Diencephalon (tissue), 1 donor: ENCODE data around the gene ATP2B3. TPM values are rescaled to one million over a fixed set of nuclear protein-coding genes. Genes with fewer than 3 reads are reported as not detected.

Experiments used
- total RNA-seq: library from RNA; depleted of rRNA; stranded (reverse); fragments of >200 nt; gene quantifications from one replicate; pipeline ENCODE4 v1.2.3, GENCODE V29; 2014

Gene ATP2B3
- 15.0 TPM for total RNA-seq

DNA sequence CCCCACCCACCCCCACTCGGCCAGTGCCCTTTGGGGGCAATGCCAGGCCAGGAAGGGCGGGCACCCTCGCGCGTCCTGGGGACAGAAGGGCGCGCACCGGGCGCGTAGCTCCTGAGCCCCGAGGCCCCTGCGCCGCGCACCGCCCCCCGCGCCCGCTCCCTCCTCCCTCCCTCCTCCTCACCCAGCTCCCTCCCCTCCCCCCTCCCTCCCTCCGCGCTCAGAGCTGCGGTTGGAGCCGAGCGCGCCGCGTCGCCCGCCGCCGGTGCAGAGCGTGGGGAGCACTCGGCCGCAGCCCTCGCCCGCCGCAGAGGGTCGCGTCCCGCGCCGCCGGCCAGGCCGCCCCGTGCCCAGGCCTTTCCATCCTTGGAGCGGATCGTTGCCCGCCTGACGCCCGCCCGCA lies at the start of gene ATP2B3:
ATP2B3 (plus strand) TSS at position 220 of the 400 bp plus-strand sequence. CDS start 18,606 bp downstream, outside the sequence.

DNA sequence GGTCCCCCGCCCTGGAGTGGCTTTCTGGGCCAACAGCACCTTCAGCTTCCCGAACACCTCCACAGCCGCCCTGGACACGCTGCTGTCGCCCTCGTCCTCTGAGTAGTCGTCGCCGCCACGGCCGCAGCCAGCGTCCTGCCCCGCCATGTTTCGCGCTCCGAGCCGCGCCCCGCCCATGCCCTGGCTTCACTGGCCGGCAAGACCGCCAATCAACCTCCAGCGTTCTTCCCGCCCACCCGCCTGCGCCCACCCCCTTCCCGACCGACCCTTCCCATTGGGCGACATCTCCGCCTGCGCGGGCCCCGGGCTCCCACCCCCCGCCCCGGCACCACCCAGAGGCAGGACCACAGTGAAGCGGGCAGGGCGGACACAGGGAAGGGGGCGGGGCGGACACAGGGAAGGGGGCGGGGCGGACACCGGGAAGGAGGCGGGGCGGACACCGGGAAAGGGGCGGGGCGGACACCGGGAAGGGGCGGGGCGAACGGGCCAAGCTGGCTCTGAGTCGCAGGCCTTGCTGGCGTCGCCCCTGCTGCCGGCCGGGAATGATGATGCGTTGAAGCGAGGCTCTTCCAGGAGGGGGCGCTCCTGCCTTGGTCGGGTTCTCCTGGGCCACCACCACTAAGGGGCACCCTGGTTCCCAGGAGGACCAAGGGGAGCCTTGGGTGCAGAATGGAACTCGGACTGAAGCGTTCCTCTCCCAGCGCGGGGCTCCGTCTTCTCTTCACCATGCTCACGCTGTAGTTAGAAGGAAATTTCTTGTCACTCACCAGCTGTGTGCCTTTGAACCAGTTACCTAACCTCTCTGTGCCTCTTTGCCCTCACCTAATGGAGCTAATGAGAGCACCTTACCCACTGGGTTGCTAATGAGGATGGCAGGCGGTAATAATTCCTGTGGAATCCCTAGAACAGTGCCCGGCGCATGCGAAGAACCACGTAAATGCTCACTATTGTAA lies 46.8 kb upstream of the ATP2B3 start, which contains the start of gene HAUS7:
HAUS7 (minus strand) TSS at position 166 of the 953 bp plus-strand sequence; CDS start at position 147, 19 bp downstream.

DNA sequence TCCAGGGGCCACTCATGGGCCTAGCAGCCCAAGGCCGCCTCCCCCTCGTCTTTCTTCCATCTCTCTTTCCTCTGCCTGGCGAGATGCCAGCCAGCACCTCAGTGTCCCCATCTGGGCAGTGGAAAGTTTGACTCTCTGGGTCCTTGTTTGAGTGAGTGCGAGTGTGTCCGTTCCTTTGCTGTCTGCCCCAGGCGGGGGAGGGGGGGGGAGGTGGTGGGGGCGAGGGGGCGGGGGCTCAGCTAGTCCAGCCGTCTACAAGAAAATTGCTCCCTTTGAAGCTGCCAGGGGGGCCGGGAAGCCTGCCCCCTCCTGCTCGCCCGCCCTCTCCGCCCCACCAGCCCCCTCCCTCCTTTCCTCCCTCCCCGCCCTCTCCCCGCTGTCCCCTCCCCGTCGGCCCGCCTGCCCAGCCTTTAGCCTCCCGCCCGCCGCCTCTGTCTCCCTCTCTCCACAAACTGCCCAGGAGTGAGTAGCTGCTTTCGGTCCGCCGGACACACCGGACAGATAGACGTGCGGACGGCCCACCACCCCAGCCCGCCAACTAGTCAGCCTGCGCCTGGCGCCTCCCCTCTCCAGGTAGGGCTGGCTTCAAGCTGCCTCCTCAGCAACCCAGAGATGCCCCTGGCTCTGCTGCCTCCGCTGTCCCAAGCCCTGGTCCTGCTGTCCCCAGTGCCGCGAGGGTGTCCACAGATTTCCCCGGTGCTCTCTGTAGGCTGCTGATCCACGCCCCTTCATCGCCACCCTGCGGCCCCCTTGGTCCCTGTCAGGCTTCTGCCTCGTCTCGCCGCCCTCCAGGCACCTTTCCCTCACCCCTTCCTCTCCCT lies 22.7 kb upstream of the ATP2B3 start, which contains the start of gene BGN:
BGN (plus strand) TSS at position 440 of the 821 bp plus-strand sequence. CDS start 9,652 bp downstream, outside the sequence.

DNA sequence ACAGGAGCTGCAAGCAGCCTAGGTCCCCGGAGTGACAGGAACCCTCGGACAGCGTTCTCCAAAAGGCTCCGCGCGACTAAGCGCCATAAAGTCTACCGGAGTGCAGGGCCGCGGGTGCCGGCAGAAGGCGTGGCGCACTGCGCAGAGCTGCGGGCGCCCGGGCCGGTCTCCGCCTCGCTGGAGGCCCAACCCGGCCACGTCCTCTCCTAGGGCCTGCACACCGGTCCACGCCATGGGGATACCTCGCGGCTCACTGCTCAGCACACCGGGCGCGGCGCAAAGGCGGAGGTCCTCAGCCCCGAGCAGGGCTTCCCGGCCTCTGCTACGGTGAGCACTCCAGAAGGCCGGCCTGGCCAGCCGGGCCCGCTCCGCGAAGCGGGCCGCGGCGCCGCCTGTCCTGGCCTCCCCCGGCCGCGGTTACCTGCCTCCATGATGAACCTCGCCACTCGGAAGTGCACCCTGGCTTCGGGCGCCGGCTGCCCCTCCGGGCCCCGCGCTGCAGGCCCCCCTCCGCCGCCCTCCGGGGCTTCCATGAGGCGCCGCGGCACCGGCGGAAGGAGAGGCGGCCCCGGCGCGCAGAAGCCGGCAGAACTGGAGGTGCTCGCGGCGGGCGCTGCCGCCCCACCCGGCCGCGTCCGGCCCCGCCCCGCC lies 81.2 kb downstream of the ATP2B3 start, which contains the start of gene CCNQ:
CCNQ (minus strand) TSS at position 599 of the 651 bp plus-strand sequence; CDS start at position 533, 66 bp downstream.

Other genes starting within 250 kb of the ATP2B3 start
- gene PNMA6F, start 195.9 kb upstream of the ATP2B3 start, total RNA-seq = 6.9 TPM
- 9.5 TPM for gene ZNF275, start 183.5 kb upstream of the ATP2B3 start, total RNA-seq
- not detected for gene PNMA6E, start 116.3 kb upstream of the ATP2B3 start, total RNA-seq
- 1.2 TPM for gene ZFP92, start 106.2 kb upstream of the ATP2B3 start, total RNA-seq
- 2.3 TPM for gene TREX2, start 71.6 kb upstream of the ATP2B3 start, total RNA-seq
- gene HAUS7, start 47.1 kb upstream of the ATP2B3 start, total RNA-seq = 6.5 TPM
- gene BGN, start 22.7 kb upstream of the ATP2B3 start, total RNA-seq = 7.6 TPM
- gene CCNQ, start 81.5 kb downstream of the ATP2B3 start, total RNA-seq = 19.6 TPM
- gene DUSP9, start 129.6 kb downstream of the ATP2B3 start, total RNA-seq = 2.8 TPM
- gene PNCK, start 156.2 kb downstream of the ATP2B3 start, total RNA-seq = 52.6 TPM
- 22.8 TPM for gene SLC6A8, start 170.3 kb downstream of the ATP2B3 start, total RNA-seq
- 87.9 TPM for gene BCAP31, start 206.7 kb downstream of the ATP2B3 start, total RNA-seq
- 5.1 TPM for gene ABCD1, start 207.2 kb downstream of the ATP2B3 start, total RNA-seq
- 4.6 TPM for gene PLXNB3, start 246.6 kb downstream of the ATP2B3 start, total RNA-seq